Measurements from ENCODE around the gene GPR55.

DNA sequence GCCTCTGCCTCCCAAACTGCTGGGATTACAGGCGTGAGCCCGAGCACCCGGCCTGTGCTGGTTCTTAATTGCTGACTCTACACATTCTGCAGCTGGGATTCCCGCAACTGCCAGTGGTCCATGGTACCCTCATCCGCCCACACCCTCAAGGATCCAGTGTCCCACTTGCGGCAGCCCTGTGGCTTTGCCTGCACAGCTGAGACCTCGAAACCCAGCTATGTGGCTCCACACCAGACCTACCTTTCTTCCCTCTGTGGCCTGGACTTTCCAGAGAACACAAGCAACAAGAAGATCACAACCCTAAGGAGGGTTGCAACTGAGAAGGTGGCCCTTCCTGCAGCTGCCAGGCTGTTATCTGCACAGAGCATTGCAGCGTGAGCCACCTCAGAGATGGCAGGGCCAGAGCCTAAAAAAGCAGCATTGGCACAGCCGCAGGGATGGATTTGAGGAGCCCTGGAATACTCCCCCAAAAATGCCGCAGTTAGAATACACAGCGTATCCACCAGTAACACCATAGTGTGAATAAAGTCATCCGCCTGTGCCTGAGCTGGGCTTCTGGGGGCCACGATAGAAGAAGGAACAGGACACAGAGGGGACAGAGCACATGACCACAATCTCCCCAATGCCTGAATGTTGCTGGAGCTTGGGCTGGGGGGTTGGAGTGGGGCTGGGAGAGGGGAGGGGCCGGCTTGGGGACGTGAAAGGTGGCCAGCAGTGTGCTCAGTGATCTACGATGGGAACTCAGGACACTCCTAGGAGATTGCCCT, 1.9 kb downstream of the GPR55 start:
- TF ChIP-seq JUND (IDR thresholded peaks at IDR 0.05) (no peak), POLR2A (IDR thresholded peaks at IDR 0.05; ENCODE audit: borderline replicate concordance, extremely low read depth, insufficient read depth, insufficient read length) (no peak), ZFX (IDR thresholded peaks at IDR 0.05) (no peak)
- TF ChIP-seq, protein P1, sequence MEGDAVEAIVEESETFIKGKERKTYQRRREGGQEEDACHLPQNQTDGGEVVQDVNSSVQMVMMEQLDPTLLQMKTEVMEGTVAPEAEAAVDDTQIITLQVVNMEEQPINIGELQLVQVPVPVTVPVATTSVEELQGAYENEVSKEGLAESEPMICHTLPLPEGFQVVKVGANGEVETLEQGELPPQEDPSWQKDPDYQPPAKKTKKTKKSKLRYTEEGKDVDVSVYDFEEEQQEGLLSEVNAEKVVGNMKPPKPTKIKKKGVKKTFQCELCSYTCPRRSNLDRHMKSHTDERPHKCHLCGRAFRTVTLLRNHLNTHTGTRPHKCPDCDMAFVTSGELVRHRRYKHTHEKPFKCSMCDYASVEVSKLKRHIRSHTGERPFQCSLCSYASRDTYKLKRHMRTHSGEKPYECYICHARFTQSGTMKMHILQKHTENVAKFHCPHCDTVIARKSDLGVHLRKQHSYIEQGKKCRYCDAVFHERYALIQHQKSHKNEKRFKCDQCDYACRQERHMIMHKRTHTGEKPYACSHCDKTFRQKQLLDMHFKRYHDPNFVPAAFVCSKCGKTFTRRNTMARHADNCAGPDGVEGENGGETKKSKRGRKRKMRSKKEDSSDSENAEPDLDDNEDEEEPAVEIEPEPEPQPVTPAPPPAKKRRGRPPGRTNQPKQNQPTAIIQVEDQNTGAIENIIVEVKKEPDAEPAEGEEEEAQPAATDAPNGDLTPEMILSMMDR (IDR thresholded peaks at IDR 0.05 in 2 of 3, conservative IDR thresholded peaks at IDR 0.05 in 1 of 3; ENCODE audit: borderline replicate concordance in 1 of 3, insufficient read depth in 1 of 3, low read depth in 2 of 3, low read length in 2 of 3), result no peak

Data from HCT116 (cell line).